ENCODE data around the gene KCNK7.

The KCNK7 gene

DNA sequence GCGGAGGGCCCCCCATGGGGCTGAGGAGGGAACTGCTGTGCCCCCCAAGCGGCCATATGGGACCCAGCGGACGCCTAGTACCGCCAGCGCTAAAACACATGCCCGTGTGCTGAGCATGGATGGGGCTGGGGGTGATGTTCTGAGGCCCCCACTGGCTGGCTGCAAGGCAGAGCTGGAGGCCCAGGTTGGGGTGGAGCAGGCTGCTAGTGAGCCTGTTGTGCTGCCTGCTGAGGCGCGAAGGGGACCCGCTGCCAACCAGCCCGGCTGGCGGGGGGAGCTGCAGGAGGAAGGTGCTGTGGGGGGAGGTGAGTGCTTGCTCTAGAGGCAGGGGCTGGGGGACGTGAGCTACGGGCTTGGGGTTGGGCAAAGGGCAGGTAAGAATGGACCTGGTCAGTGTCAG, 23.2 kb upstream of the KCNK7 start:
- TF ChIP-seq, protein P1, sequence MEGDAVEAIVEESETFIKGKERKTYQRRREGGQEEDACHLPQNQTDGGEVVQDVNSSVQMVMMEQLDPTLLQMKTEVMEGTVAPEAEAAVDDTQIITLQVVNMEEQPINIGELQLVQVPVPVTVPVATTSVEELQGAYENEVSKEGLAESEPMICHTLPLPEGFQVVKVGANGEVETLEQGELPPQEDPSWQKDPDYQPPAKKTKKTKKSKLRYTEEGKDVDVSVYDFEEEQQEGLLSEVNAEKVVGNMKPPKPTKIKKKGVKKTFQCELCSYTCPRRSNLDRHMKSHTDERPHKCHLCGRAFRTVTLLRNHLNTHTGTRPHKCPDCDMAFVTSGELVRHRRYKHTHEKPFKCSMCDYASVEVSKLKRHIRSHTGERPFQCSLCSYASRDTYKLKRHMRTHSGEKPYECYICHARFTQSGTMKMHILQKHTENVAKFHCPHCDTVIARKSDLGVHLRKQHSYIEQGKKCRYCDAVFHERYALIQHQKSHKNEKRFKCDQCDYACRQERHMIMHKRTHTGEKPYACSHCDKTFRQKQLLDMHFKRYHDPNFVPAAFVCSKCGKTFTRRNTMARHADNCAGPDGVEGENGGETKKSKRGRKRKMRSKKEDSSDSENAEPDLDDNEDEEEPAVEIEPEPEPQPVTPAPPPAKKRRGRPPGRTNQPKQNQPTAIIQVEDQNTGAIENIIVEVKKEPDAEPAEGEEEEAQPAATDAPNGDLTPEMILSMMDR (IDR thresholded peaks at IDR 0.05; ENCODE audit: insufficient read depth, low read length, missing control alignments): no peak
- no peak overlapping the region for H3K4me3 ChIP-seq (ENCODE audit: low read depth, low read length)
- ChIA-PET POLR2A (no interaction called here), CTCF (interaction anchor here (0.6 to 2.5 kb wide), 3 partner anchors 8 to 78 kb away, joined by 3 to 16 read pairs (median 10); no protein-coding TSS in a partner anchor)
- no peak for DNase-seq (ENCODE audit: low read depth, low spot score)

DNA sequence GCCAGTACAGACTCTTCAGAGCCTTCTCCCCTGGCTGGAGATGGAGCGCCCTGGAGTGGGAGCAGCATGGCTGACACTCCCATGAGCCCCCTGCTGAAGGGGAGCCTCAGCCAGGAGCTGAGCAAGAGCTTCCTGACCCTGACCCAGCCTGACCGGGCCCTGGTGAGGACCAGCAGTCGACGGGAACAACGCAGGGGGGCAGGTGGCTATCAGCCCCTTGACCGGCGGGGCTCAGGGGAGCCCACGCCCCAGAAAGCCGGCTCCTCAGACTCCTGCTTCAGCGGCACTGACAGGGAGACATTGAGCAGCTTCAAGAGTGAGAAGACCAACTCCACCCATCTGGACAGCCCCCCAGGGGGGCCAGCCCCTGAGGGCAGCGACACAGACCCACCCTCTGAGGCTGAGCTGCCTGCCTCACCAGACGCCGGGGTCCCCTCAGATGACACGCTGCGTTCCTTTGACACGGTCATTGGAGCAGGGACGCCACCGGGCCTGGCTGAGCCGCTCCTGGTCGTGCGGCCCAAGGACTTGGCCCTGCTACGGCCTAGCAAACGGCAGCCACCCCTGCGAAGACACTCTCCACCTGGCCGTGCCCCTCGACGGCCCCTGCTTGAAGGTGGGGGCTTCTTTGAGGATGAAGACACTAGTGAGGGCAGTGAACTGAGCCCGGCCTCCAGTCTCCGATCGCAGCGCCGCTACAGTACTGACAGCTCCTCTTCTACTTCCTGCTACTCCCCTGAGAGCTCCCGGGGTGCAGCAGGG, 22.6 kb upstream of the KCNK7 start:
- no peak overlapping the region for H3K4me3 ChIP-seq (ENCODE audit: low read depth, low read length)
- TF ChIP-seq, protein P1 (IDR thresholded peaks at IDR 0.05; ENCODE audit: insufficient read depth, low read length, missing control alignments): no peak
- CTCF ChIA-PET: interaction anchor here (1.4 to 2.5 kb wide), 5 partner anchors 9 to 201 kb away, joined by 4 to 16 read pairs (median 6); no protein-coding TSS in a partner anchor
- POLR2A ChIA-PET: interaction anchor here (0.9 kb wide), 1 partner anchor 14 kb away, joined by 4 read pairs; no protein-coding TSS in a partner anchor
- no peak for DNase-seq (ENCODE audit: low read depth, low spot score)

GRCh38 chr11:65617136-65617850, 21.7 kb upstream of the KCNK7 start:
- CTCF ChIA-PET: interaction anchor here (0.8 to 2.5 kb wide), 10 partner anchors 9 to 268 kb away, joined by 3 to 16 read pairs (median 4); partner anchors contain the start of gene SIPA1
- DNase-seq (ENCODE audit: low read depth, low spot score): no peak
- H3K4me3 ChIP-seq (ENCODE audit: low read depth, low read length): peak overlapping the region; percentile 90
- POLR2A ChIA-PET: interaction anchor here (0.9 to 1.0 kb wide), 2 partner anchors 14 to 77 kb away, joined by 4 to 5 read pairs; no protein-coding TSS in a partner anchor
- TF ChIP-seq, protein P1 (IDR thresholded peaks at IDR 0.05; ENCODE audit: insufficient read depth, low read length, missing control alignments): no peak

- TF ChIP-seq, protein P1 (IDR thresholded peaks at IDR 0.05; ENCODE audit: insufficient read depth, low read length, missing control alignments): no peak
- no peak for DNase-seq (ENCODE audit: low read depth, low spot score)
- ChIA-PET CTCF (interaction anchor here (0.8 to 14.3 kb wide), 9 partner anchors 10 to 268 kb away, joined by 3 to 134 read pairs (median 4); partner anchors contain the start of genes KCNK7 and SIPA1), POLR2A (interaction anchor here (1.0 kb wide), 1 partner anchor 76 kb away, joined by 5 read pairs; no protein-coding TSS in a partner anchor)
- peak overlapping the region; percentile 90 for H3K4me3 ChIP-seq (ENCODE audit: low read depth, low read length)
These were observed 21.0 kb upstream of the KCNK7 start for GRCh38 chr11:65616575-65617001.

GRCh38 chr11:65615950-65616574, 20.5 kb upstream of the KCNK7 start:
- no peak for DNase-seq (ENCODE audit: low read depth, low spot score)
- CTCF ChIA-PET: interaction anchor here (0.8 to 14.3 kb wide), 8 partner anchors 10 to 269 kb away, joined by 3 to 134 read pairs (median 6); partner anchors contain the start of gene KCNK7
- POLR2A ChIA-PET: interaction anchor here (0.7 to 1.5 kb wide), 9 partner anchors 9 to 242 kb away, joined by 3 to 9 read pairs (median 4); partner anchors contain the start of genes NEAT1 and SIPA1
- peak overlapping the region; percentile 90 for H3K4me3 ChIP-seq (ENCODE audit: low read depth, low read length)
- TF ChIP-seq, protein P1 (IDR thresholded peaks at IDR 0.05; ENCODE audit: insufficient read depth, low read length, missing control alignments): no peak
